Stimulated activated CD4-positive, alpha-beta T cell treated with anti-CD3 and anti-CD28 coated beads, Interleukin-15, amount 100 ng/mL, for 24 hours (primary cell): Measurements from ENCODE around the gene TEX13A.
"Not testable (repeated sequence)": the region's sequence is repeated elsewhere in the genome, so short reads cannot be mapped to it uniquely, and the experiment has no call there.

Experiments
- DNase-seq: peaks from one replicate; pipeline ENCODE4 v3.0.0-alpha.2; 2020

Gene TEX13A, protein sequence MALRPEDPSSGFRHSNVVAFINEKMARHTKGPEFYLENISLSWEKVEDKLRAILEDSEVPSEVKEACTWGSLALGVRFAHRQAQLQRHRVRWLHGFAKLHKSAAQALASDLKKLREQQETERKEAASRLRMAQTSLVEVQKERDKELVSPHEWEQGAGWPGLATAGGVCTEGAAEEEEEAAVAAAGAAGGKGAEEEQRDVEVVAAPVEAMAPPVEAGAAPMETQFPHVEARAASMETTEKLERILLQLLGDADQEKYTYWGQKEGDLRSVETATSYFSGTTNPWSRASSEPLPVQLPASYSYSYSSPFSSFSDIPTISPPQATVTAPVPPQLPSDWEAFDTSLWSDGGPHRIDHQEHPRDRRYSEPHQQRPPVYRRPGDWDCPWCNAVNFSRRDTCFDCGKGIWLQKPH

DNA sequence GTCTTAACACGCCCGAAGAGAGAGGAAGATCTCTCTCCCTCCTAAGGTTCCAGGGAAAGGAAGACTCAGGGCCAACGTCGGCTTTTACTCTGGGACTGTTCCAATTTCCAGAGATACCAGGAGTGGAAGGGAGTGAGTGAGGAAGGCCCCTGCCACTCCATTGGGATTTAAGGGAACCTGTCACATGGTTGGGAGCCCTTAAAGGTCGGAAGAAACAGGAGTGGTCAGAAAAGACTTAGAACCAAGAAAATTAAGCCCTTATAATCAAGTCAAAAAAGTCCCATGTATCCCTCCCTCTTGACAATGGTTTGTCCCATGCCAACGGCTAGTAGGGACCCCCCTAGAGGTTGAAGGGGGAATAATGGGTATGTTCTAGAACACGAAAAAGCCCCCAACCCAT is at the start of gene TEX13A:
TEX13A (minus strand) TSS at position 59 of the 400 bp plus-strand sequence. CDS start 297 bp downstream, outside the sequence.
- no peak for DNase-seq

- no peak for DNase-seq
Observed at GRCh38 chrX:105269386-105269785, 48.9 kb upstream of the TEX13A start.

DNA sequence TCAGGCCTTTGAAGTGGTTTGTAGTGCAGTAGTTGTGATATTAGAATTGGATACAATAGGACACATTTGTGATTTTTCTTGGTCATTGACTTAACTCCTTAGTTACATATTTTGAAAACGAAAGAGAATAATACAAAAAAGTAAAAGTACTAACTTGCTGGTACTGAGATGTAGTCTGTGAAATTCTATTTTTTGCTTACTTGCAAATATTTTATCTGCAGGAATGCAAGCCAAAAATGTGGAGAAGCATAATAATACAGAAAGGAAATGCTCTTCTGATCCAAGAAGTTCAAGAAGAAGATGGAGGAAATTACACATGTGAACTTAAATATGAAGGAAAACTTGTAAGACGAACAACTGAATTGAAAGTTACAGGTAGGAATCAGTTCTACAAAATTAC is 46.7 kb upstream of the TEX13A start:
- DNase-seq = no peak

GRCh38 chrX:105266456-105266855 is 46.0 kb upstream of the TEX13A start:
- no peak for DNase-seq

GRCh38 chrX:105265093-105265492 is 44.6 kb upstream of the TEX13A start:
- DNase-seq = no peak

DNA sequence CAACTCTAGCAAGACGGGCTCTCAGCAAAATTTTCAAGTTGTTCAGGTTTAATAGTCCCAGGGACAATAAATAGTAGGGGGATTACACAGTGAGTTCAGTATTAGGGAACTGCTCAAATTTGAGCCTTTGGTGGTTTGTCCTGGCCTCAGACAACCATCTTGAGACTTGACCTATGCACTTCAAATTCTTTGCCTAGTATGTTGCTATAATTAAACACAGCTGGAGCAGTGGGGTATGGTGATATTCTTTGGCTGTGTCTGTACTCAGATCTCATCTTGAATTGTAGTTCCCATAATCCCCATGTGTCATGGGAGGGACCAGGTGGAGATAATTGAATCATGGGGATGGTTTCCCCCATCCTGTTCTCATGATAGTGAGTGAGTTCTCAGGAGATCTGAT is 43.3 kb upstream of the TEX13A start:
- DNase-seq = no peak

- DNase-seq = no peak
Observed at GRCh38 chrX:105263171-105263570, 42.7 kb upstream of the TEX13A start.

DNA sequence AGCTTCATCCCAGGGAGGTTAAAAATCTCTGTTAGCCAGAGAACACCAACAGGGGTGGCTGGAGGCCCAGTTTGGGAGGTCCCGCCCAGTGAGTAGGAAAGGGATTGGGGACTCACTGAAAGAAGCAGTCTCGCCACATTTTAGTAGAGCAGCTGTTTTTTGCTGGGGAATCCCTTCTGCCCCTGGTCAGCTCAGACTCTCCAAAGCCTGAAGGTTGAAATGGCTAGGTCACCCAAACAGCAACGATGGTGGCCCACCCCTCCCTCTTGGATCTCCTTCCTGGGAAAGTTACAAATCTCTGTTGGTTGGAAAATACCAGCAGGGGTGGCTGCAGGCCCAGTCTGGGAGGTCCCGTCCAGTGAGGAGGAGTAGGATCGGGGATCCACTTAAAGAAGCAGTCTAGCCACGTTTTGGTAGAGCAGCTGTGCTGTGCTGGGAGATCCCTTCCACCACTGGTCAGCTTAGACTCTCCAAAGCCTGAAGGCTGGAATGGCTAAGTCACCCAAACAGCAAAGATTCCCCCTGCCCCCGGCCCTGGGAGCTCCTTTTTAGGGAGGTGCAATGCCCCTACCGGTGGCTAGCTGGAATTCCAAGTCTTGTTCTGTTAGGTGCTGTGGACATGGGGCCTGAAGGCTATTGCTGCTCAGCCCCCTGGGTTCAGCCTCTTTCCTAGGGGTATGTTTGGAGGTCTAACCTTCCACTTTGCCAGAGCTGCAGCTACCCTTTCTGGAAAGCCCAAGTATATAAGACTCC is 40.0 kb upstream of the TEX13A start:
- no peak for DNase-seq

GRCh38 chrX:105241056-105241455 is 20.6 kb upstream of the TEX13A start:
- no peak for DNase-seq

DNA sequence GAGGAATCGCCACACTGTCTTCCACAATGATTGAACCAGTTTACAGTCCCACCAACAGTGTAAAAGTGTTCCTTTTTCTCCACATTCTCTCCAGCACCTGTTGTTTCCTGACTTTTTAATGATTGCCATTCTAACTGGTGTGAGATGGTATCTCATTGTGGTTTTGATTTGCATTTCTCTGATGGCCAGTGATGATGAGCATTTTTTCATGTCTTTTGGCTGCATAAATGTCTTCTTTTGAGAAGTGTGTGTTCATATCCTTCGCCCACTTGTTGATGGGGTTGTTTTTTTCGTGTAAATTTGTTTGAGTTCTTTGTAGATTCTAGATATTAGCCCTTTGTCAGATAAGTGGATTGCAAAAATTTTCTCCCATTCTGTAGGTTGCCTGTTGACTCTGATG is 16.9 kb upstream of the TEX13A start:
- not testable (repeated sequence) for DNase-seq

GRCh38 chrX:105229146-105229545 is 8.7 kb upstream of the TEX13A start:
- no peak for DNase-seq

DNA sequence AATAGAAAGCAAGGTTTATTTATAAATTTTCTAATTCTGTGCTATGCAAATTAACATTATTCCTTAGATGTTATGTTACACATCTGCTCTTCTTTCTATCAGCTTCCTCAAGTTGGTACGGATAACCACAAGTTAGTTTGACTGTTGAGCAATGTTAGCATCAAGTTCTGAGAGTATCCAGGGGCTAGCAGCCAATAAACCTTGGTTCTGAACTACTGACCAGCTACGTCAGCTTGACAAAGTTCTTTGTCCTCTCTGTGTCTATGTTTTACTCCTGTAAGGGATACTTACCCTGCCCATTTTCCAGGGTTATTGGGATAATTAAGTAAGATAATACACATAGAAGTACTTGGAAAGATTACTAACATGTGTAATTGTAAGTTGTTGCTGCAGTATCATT is 8.1 kb upstream of the TEX13A start:
- no peak for DNase-seq

DNA sequence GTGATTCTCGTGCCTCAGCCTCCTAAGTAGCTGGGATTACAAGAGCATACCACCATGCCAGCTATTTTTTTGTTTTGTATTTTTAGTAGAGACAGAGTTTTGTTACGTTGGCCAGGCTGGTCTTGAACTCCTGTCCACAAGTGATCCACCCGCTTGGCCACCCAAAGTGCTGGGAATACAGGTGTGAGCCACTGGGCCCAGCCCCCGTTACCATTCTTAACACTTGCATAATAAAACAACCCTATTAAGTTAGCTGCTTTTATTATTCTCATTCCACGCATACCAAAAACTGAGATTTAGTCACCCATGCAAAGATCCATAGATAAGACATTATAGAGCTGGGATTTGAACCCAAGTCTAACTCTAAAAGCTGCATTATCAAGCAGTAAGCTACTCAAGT is 6.0 kb upstream of the TEX13A start:
- no peak for DNase-seq

- no peak for DNase-seq
Observed at GRCh38 chrX:105221374-105221773, 880 bp upstream of the TEX13A start.

- DNase-seq = no peak
Observed at GRCh38 chrX:105219454-105220401, 766 bp downstream of the TEX13A start.

- no peak for DNase-seq
Observed at GRCh38 chrX:105211066-105211575, 9.4 kb downstream of the TEX13A start.

DNA sequence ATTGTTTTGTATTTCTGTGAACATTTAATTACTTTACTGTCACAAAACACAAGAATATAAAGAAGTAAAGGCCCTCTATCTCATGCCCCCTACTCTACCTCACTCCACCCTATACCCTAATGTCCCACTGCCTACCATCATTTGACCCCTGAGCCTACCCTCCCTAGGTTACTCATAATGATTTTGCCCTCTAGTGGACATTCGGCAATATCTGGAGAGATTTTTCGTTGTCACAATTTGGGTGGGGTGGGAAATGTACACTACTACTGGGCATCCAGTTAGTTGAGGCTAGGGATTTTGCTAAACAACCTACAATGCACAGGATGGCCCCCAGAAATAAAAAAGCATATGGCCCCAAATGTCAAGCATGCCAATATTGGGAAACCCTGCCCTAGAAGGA is 10.2 kb downstream of the TEX13A start:
- no peak for DNase-seq

GRCh38 chrX:105209406-105209805 is 11.1 kb downstream of the TEX13A start:
- DNase-seq = no peak

GRCh38 chrX:105191878-105192277 is 28.6 kb downstream of the TEX13A start:
- no peak for DNase-seq

- DNase-seq = peak; percentile 5
Observed at GRCh38 chrX:105190252-105190853, 30.1 kb downstream of the TEX13A start.

DNA sequence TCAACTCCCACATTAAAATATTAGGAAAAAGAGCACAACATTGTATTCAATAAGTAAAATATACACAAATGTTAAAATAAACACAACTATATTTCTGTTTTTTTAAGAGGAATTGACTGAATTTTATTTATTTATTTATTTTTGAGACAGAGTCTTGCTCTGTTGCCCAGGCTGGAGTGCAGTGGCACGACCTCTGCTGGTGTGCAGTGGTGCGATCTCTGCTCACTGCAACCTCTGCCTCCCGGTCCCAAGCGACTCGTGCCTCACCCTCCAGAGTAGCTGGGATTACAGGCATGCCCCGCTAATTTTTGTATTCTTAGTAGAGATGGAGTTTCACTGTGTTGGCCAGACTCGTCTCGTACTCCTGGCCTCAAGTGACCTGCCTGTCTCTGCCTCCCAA is 31.4 kb downstream of the TEX13A start:
- no peak for DNase-seq

- no peak for DNase-seq
Observed at GRCh38 chrX:105179644-105180043, 40.9 kb downstream of the TEX13A start.
